Fibroblast of the conjunctiva (primary cell): ENCODE measurements around the gene PTTG2.

ENCODE experiments used
- DNase-seq: peaks from one replicate; pipeline ENCODE4 v3.0.0-alpha.2; 2010; ENCODE audit warnings: low read depth

PTTG2 gene

GRCh38 chr4:37989398-37990260 lies 29.4 kb downstream of the PTTG2 start:
- no peak for DNase-seq

- no peak for DNase-seq
Measured at GRCh38 chr4:37990731-37991245, 30.6 kb downstream of the PTTG2 start.

- no peak for DNase-seq
Measured at GRCh38 chr4:37991623-37992410, 31.6 kb downstream of the PTTG2 start.

- DNase-seq, result no peak
Measured at GRCh38 chr4:37993806-37994205, 33.6 kb downstream of the PTTG2 start.

GRCh38 chr4:37994569-37994968 lies 34.4 kb downstream of the PTTG2 start:
- DNase-seq, result no peak

GRCh38 chr4:37995299-37995821 lies 35.2 kb downstream of the PTTG2 start:
- no peak for DNase-seq

- no peak for DNase-seq
Measured at GRCh38 chr4:37995981-37996775, 36.0 kb downstream of the PTTG2 start.

- DNase-seq, result no peak
Measured at GRCh38 chr4:37998226-37998625, 38.0 kb downstream of the PTTG2 start.

- DNase-seq, result no peak
Measured at GRCh38 chr4:37999000-37999716, 39.0 kb downstream of the PTTG2 start.

- DNase-seq, result no peak
Measured at GRCh38 chr4:37999965-38000364, 39.8 kb downstream of the PTTG2 start.

- DNase-seq, result no peak
Measured at GRCh38 chr4:38001927-38002326, 41.7 kb downstream of the PTTG2 start.

- DNase-seq, result no peak
Measured at GRCh38 chr4:38002451-38003071, 42.4 kb downstream of the PTTG2 start.

GRCh38 chr4:38003102-38003501 lies 42.9 kb downstream of the PTTG2 start:
- DNase-seq, result no peak

GRCh38 chr4:38003628-38004027 lies 43.4 kb downstream of the PTTG2 start:
- no peak for DNase-seq

GRCh38 chr4:38004062-38004461 lies 43.9 kb downstream of the PTTG2 start:
- no peak for DNase-seq

- DNase-seq, result no peak
Measured at GRCh38 chr4:38004887-38005286, 44.7 kb downstream of the PTTG2 start.

- no peak for DNase-seq
Measured at GRCh38 chr4:38005637-38006036, 45.4 kb downstream of the PTTG2 start.

GRCh38 chr4:38007645-38008044 lies 47.4 kb downstream of the PTTG2 start:
- DNase-seq, result no peak

- DNase-seq, result no peak
Measured at GRCh38 chr4:38008571-38009021, 48.4 kb downstream of the PTTG2 start.

GRCh38 chr4:38009421-38009820 lies 49.2 kb downstream of the PTTG2 start:
- DNase-seq, result no peak

- no peak for DNase-seq
Measured at GRCh38 chr4:38009949-38010348, 49.8 kb downstream of the PTTG2 start.
